GM21825 (cell line): ENCODE measurements around the gene CYB5B.

Source experiments
- ATAC-seq: cut with Tn5 transposase; IDR thresholded peaks from one replicate; pipeline ENCODE4 v1.9.1; 2021; ENCODE audit warnings: mild to moderate bottlenecking, moderate library complexity; ENCODE audit not compliant: unreplicated experiment

CYB5B gene, protein sequence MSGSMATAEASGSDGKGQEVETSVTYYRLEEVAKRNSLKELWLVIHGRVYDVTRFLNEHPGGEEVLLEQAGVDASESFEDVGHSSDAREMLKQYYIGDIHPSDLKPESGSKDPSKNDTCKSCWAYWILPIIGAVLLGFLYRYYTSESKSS

DNA sequence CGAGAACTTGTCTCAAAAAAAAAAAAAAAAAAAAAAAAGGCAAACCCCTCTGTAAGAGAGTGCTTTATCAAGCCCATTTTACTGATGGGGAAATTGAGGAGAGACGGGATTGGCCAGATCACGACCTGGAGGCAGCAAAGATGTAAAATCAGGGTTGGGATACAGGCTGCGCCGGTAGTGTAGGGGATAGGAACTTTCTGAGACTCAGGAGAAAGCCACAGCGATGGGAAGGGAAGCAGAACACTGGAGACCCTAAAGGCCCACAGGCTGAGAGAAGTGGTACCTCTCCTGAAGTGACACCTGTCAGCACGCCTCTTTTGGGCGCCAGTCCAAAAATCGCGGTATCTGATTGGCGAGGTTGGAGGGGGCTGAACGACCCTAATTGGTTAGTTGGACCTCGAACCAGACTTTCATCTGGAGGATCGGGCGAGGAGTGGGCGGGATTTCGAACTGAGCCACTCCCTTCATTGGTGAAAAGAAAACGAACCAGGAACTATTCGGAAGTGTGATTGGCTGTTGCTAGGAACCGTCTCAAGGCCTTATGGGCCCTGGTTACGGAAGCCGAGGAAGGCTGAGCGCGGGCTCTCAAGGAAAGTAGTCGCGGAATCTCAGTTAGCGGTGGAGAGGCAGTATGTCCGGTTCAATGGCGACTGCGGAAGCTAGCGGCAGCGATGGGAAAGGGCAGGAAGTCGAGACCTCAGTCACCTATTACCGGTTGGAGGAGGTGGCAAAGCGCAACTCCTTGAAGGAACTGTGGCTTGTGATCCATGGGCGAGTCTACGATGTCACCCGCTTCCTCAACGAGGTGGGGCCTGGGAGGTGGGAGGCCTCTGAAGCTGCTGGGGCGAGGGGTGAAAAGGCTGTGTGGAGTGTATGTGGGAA is at the start of gene CYB5B:
CYB5B (plus strand) TSS at position 567 of the 882 bp plus-strand sequence; CDS start at position 632, 65 bp downstream.
- peak; percentile 96 for ATAC-seq

DNA sequence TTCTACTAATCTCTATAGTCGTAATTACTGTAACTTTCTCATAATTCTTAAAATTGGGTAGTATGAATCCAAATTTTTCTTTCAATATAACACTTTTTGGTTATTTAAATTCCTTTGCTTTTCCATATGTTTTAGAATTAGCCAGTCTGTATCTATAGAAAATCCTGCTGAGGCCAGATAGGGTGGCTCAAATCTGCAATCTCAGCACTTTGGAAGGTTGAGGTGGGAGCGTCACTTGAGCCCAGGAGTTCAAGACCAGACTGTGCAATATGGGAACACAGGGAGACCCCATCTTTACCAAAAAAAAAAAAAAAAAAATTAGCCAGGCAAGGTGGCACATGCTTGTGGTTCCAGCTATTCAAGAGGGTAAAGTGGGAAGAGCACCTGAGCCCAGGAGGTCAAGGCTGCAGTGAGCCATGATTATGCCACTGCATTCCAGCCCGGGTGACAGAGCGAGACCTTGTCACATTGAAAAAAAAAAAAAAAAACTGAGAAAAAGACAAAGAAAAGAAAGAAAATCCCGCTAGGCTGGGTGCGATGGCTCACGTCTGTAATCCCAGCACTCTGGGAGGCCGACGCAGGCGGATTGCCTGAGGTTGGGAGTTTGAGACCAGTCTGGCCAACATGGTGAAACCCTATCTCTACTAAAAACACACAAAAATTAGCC is 47.9 kb upstream of the CYB5B start:
- no peak for ATAC-seq

GRCh38 chr16:69378036-69378435 is 46.4 kb upstream of the CYB5B start:
- no peak for ATAC-seq

GRCh38 chr16:69378760-69379159 is 45.7 kb upstream of the CYB5B start:
- no peak for ATAC-seq

- ATAC-seq, result no peak
Observed at GRCh38 chr16:69381231-69381630, 43.2 kb upstream of the CYB5B start.

- ATAC-seq, result no peak
Observed at GRCh38 chr16:69382421-69382820, 42.0 kb upstream of the CYB5B start.

GRCh38 chr16:69384974-69385373 is 39.4 kb upstream of the CYB5B start:
- no peak for ATAC-seq

GRCh38 chr16:69386596-69386995 is 37.8 kb upstream of the CYB5B start:
- no peak for ATAC-seq

DNA sequence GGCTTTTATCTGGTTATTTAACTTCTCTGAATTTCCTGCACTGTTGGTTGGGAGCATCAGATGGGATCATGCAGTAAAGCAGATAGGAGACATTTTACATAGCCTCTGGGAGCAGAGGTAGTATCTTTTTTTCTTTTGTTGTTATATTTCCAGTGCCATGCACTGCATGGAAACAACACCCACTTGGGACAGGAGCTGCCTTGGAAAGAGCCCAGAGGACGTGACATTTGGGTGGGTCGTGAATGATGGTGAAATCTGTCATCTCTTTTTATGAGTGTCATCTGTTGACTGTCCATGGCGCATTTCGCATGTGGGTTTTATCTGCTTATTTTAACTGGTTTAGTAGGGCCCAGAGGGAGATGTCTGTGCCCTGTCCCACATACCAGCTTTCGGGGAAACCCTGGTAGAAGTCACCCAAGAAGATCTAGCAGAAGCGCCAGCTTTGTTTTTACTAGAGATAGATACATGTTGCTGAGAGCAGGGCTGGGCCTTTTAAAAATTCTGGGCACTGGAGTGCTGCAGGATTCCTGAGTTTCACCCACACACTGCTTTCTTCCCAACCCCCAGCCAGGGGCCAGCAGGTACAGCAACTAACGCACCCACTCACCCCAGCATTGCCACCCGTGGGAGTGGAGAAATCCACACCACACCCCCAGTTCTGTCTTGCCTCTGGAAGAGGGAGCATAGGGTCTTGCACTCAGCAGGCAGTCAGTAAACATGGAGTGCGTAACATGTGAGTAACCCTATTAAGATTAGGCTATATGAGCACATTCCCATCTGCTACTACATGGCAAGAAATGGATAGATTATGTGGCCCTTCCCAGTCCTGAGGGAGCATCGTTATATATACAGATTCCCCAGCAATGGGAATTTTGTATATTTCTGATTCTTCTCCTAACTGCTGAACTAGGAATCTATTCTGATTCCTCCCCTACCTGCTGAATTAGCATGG is 30.2 kb upstream of the CYB5B start:
- ATAC-seq, result no peak

- no peak for ATAC-seq
Observed at GRCh38 chr16:69395859-69396186, 28.6 kb upstream of the CYB5B start.

DNA sequence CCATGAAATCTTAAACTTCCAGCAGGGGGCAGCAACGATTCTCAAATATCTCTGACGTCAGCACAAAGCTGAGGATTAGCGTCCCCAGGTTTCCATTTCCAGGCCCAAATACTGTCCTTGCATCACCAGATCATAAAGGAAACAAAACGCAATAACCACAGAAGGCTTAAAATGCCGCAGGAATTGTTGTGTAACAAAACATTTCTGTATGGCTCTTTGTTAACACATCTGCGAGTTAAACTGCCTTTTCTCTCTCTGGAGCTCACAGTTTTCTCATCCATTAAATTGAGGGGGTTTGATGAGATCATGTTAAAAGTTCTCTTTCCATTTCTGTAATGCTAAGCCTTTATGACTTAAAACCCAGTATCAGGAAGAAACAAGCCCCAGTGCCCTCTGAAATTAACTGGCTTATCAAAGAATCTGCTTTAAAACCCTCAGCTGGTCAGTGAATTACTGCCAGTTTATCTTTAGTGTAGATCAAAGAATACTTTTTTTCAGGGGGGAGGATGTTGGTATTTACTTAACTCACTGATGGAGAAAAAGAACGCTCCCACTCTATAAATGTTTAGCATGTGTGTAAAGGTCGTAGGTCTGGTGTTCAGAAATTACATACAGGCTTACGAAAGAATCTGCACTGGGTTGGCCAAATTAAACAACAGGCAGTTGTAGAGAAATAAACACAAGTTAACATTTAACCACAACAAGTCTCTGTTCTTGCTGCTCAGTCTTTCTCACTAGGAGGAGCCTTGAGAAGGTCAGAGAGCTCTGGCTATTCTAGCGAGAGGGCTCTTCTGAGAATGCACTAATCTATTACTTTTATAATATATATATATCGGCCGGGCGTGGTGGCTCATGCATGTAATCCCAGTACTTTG is 28.0 kb upstream of the CYB5B start:
- peak; percentile 57 for ATAC-seq

DNA sequence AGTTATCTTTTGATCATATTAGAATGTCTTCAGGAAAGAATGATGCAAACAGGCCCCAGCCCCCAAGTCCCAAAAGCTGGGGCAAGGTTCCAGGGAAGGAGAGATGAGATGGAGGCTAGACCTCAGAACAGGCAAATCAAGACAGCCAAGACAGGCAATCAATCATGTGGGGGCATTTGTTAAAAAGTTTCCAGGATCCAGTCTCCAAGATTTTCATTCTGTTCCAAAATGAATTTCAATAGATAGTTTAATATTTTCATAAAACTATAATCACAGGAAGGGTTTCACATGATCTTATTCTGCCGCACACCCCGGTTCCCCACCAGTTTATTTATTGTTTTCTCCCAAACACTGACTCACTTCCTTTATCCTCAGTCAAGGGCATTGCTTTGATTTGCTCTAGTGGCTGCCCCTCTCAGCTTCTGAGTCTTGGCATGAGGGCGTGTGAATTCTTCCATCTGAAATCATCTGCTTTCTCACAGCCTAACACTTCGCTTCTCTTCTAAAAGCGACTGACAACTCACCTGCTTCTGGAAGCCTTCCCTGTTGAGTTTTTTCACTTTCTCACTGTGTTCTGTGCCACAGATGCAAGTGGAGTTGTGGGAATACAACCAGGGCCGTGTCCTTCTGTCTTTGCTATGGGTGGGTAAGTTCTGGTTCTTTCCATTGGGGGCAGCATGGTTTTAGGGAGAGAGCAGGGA is 26.4 kb upstream of the CYB5B start:
- no peak for ATAC-seq

DNA sequence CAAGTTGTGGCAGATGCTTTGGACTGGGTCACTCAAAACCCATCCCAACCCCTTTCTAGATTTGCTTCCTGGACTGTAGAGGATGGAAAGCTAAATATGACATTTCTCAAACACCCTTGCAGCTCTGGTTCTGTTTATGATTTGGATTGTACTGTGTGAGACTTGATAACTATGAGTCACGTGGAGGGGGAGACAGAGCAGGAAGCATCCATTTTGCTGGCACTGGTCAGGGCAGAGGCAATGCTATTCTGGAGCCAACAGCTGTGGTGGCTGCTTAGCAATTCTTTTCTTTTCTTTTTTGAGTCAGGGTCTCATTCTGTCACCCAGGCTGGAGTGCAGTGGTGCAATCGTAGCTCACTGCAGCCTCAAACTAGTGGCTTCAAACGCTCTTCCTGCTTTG is 25.1 kb upstream of the CYB5B start:
- no peak for ATAC-seq

DNA sequence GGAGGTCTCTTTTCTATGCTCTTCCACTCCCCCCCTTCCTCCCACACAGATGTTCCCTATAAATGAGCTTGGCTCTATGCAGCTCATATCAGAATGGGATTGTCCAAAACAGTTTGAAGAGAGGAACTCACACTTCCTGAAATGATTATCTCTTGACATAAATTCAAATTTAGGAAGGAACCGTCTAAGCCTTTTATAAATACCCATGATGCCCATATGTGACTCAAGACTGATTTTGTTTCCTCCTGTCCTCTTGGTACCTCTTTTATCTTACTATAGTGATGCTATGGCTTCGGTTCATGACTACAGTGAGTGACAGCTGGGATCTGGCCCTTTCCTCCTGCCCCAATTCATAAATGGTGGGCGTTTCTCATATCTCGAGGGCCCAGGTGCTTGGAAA is 22.0 kb upstream of the CYB5B start:
- no peak for ATAC-seq

DNA sequence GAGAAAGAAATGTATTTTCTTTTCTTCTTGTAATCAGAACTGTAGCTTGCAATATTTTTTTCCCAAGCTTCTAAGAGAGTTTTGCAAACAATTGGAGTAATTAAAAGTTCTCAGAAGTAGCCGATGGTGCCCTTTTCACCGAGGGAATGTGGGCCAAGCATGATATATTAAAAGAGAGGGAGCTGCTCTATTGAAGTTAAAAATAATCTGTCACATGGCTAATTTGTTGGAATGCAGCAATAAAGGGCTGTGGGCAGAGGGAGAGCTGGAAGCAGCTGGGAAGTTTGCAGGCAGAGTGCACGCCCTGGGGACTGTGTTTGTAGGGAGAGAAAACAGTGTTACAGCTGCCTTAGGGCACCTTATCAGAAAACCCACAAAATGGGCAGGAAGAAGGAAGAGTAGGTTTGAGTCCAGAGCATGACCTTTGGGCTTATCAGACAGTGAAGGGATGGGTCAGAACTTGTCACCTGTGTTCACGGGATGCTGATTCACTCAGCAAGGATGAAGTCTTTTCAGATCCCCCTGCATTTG is 20.1 kb upstream of the CYB5B start:
- no peak for ATAC-seq

DNA sequence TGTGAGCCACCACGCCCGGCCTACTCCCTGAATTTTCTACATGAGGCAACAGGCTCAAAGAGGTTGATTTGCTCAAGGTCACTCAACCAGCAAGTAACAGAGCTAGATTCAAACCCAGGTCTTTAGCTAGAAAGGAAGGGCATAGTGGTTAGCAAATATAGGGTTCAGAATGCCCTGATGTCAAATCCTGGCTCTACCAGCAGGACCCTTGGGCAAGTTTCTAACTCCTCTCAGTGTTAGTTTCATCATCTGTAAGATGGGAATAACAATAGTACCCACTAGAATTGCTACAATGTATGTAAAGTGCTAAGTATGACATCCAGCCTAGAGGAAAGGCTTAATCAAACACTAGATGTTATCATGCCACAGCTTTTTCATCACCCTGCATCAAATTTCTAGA is 19.1 kb upstream of the CYB5B start:
- no peak for ATAC-seq

DNA sequence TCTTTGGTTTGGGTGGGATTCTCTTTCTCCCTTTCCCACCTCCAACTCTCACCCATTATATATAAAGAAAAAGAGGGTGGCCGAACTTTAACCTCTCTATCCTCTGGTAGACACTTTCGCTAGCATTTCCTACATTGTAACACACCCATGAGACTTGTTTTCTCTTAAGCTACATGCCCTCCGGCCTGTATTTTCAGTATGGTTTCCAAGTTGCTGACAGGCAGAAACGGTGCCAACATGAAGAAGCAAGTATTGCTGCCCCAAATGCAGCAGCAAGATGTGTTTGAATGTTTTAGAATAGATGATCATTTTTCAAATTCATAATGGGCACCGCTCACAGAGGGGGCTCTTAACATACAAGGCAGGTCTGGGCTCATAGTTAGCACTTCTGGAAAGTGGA is 18.7 kb upstream of the CYB5B start:
- ATAC-seq, result no peak

DNA sequence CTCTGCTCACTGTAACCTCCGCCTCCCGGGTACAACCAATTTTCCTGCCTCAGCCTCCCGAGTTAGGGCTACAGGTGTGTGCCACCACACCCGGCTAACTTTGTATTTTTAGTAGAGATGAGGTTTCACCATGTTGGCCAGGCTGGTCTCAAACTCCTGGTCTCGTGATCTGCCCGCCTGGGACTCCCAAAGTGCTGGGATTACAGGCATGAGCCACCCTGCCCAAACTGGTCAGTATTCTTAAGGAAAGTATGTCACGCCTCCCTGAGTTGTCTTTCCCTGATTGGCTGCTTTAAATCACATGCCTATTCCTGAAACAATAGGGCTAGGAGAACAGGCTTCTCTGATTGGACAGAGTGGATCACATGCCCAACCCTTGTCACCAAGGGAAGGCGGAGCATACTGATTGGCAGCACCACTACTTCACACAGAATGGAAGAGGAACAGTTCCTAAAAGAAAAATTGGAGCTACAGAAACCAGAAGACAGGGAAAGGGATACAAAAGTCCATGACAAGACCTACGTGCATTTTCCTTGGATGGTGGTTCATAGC is 17.6 kb upstream of the CYB5B start:
- ATAC-seq, result no peak
